SK-N-SH treated with all-trans-retinoic acid at 6 μM for 48 hours (cell line): ENCODE data around the gene DNAJB1.

Source experiments
- ARNTL ChIP-seq: fragments of 450-650 bp; formaldehyde crosslinking; IDR thresholded peaks from 2 replicates; pipeline ENCODE4 v1.5.0; 2020; ENCODE audit warnings: low read depth, mild to moderate bottlenecking, moderate library complexity, borderline replicate concordance
- BACH2 ChIP-seq: fragments of 250-450 bp; sonication (Bioruptor Pico); IDR thresholded peaks from 2 replicates; pipeline ENCODE4 v1.9.0; 2021; ENCODE audit warnings: mild to moderate bottlenecking, borderline replicate concordance
- CSDC2 ChIP-seq: fragments of 250-450 bp; sonication (Bioruptor Pico); IDR thresholded peaks from 2 replicates; pipeline ENCODE4 v1.5.0; 2020; ENCODE audit warnings: mild to moderate bottlenecking, moderate library complexity
- GLIS3 ChIP-seq: fragments of 250-450 bp; sonication (Bioruptor Pico); IDR thresholded peaks from 2 replicates; pipeline ENCODE4 v1.5.0; 2020; ENCODE audit warnings: mild to moderate bottlenecking, moderate library complexity
- ISL1 ChIP-seq: fragments of 250-450 bp; sonication (Bioruptor Pico); IDR thresholded peaks from 2 replicates; pipeline ENCODE4 v2.1.2; 2022; ENCODE audit warnings: mild to moderate bottlenecking, moderate library complexity
- OSR1 ChIP-seq: fragments of 250-450 bp; sonication (Bioruptor Pico); IDR thresholded peaks from 2 replicates; pipeline ENCODE4 v1.8.0; 2022; ENCODE audit warnings: moderate library complexity, mild to moderate bottlenecking, inconsistent platforms
- POU6F1 ChIP-seq: fragments of 250-450 bp; sonication (Bioruptor Pico); IDR thresholded peaks from 2 replicates; pipeline ENCODE4 v1.8.0; 2021; ENCODE audit warnings: low read depth, mild to moderate bottlenecking, moderate library complexity, borderline replicate concordance
- RARB ChIP-seq: fragments of 250-450 bp; sonication (Bioruptor Pico); IDR thresholded peaks from 2 replicates; pipeline ENCODE4 v1.8.0; 2021; ENCODE audit warnings: mild to moderate bottlenecking, moderate library complexity
- SNAI2 ChIP-seq: fragments of 250-450 bp; sonication (Bioruptor Pico); IDR thresholded peaks from 2 replicates; pipeline ENCODE4 v1.5.0; 2020; ENCODE audit warnings: mild to moderate bottlenecking, moderate library complexity
- TOX ChIP-seq: fragments of 250-450 bp; sonication (Bioruptor Pico); IDR thresholded peaks from 2 replicates; pipeline ENCODE4 v1.8.0; 2021; ENCODE audit warnings: mild to moderate bottlenecking, moderate library complexity, borderline replicate concordance
- ZFP3 ChIP-seq: fragments of 250-450 bp; sonication (Bioruptor Pico); IDR thresholded peaks from 2 replicates; pipeline ENCODE4 v1.5.0; 2020; ENCODE audit warnings: mild to moderate bottlenecking, moderate library complexity
- ZFP30 ChIP-seq: fragments of 450-650 bp; formaldehyde crosslinking; IDR thresholded peaks from 2 replicates; pipeline ENCODE4 v1.5.0; 2022; ENCODE audit warnings: mild to moderate bottlenecking, moderate library complexity
- TF ChIP-seq, protein P1 (sequence below): fragments of 250-450 bp; sonication (Bioruptor Pico); IDR thresholded peaks from 2 replicates; pipeline ENCODE4 v1.8.0; 2020; ENCODE audit warnings: mild to moderate bottlenecking, moderate library complexity, borderline replicate concordance

GRCh38 chr19:14566712-14567077 is 48.5 kb upstream of the DNAJB1 start:
- TF ChIP-seq ZFP30 (CRISPR knock-in tag) (no peak), BACH2 (CRISPR knock-in tag) (no peak), ARNTL (CRISPR knock-in tag) (no peak), GLIS3 (CRISPR knock-in tag) (no peak), RARB (CRISPR knock-in tag) (no peak), TOX (CRISPR knock-in tag) (no peak), OSR1 (CRISPR knock-in tag) (no peak), ISL1 (CRISPR knock-in tag) (no peak), SNAI2 (CRISPR knock-in tag) (no peak), ZFP3 (CRISPR knock-in tag) (no peak), POU6F1 (CRISPR knock-in tag) (no peak), CSDC2 (CRISPR knock-in tag) (no peak)
- TF ChIP-seq, protein P1, sequence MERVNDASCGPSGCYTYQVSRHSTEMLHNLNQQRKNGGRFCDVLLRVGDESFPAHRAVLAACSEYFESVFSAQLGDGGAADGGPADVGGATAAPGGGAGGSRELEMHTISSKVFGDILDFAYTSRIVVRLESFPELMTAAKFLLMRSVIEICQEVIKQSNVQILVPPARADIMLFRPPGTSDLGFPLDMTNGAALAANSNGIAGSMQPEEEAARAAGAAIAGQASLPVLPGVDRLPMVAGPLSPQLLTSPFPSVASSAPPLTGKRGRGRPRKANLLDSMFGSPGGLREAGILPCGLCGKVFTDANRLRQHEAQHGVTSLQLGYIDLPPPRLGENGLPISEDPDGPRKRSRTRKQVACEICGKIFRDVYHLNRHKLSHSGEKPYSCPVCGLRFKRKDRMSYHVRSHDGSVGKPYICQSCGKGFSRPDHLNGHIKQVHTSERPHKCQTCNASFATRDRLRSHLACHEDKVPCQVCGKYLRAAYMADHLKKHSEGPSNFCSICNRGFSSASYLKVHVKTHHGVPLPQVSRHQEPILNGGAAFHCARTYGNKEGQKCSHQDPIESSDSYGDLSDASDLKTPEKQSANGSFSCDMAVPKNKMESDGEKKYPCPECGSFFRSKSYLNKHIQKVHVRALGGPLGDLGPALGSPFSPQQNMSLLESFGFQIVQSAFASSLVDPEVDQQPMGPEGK (CRISPR knock-in tag): no peak
